HL-60 (cell line): ENCODE results near the gene OIP5.

ENCODE experiments used
- GABPA ChIP-seq: IDR thresholded peaks from 2 replicates; pipeline ENCODE4 v1.6.1; 2012; ENCODE audit warnings: low read depth
- SPI1 ChIP-seq: IDR thresholded peaks from 2 replicates; pipeline ENCODE4 v1.6.1; 2012; ENCODE audit warnings: low read depth, mild to moderate bottlenecking, borderline replicate concordance
- TF ChIP-seq, protein P1 (sequence below): IDR thresholded peaks from one replicate; pipeline ENCODE4 v1.5.1; 2011; ENCODE audit warnings: low read length, control low read depth, inconsistent platforms; ENCODE audit not compliant: insufficient read depth

DNA sequence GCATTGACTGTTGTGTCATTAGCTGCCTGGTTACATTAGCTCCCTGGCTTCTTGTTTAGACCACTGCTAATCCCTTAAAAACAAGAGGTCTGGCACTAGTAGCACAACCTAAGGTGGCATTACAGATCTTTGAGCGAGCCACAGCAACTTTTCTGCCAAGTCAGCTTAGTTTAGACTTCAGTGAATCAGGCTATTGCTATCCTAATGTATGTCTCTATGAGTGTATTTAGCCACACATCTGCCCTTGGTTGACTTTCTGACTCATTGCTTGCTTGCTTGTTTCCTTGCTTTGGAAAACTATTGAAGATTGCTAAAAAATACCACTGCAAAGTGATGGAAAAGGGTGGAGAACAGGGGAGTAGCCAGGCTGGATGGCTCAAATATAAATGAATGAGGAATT is 51.2 kb downstream of the OIP5 start:
- TF ChIP-seq SPI1 = no peak
- TF ChIP-seq, protein P1, sequence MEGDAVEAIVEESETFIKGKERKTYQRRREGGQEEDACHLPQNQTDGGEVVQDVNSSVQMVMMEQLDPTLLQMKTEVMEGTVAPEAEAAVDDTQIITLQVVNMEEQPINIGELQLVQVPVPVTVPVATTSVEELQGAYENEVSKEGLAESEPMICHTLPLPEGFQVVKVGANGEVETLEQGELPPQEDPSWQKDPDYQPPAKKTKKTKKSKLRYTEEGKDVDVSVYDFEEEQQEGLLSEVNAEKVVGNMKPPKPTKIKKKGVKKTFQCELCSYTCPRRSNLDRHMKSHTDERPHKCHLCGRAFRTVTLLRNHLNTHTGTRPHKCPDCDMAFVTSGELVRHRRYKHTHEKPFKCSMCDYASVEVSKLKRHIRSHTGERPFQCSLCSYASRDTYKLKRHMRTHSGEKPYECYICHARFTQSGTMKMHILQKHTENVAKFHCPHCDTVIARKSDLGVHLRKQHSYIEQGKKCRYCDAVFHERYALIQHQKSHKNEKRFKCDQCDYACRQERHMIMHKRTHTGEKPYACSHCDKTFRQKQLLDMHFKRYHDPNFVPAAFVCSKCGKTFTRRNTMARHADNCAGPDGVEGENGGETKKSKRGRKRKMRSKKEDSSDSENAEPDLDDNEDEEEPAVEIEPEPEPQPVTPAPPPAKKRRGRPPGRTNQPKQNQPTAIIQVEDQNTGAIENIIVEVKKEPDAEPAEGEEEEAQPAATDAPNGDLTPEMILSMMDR = no peak
- TF ChIP-seq GABPA = no peak
